GM13976 (cell line): ENCODE results near the gene SIDT2.

Experiments used
- DNase-seq: peaks from one replicate; pipeline ENCODE4 v3.0.0; 2012; ENCODE audit warnings: low spot score
- in situ Hi-C: fragments of 300-500 bp; cut with MboI; formaldehyde crosslinking; loops from one replicate; pipeline ENCODE4 v1.12.0; 2022; ENCODE audit warnings: low sequenced_read_pairs, mixed read lengths, inconsistent platforms; ENCODE audit not compliant: unreplicated experiment
- TF ChIP-seq, protein P1 (sequence below): IDR thresholded peaks from 2 replicates; pipeline ENCODE4 v1.5.1; 2012; ENCODE audit warnings: borderline replicate concordance, mild to moderate bottlenecking; ENCODE audit not compliant: insufficient read depth; ENCODE audit errors: extremely low read depth, missing control alignments, control extremely low read depth

The SIDT2 gene

DNA sequence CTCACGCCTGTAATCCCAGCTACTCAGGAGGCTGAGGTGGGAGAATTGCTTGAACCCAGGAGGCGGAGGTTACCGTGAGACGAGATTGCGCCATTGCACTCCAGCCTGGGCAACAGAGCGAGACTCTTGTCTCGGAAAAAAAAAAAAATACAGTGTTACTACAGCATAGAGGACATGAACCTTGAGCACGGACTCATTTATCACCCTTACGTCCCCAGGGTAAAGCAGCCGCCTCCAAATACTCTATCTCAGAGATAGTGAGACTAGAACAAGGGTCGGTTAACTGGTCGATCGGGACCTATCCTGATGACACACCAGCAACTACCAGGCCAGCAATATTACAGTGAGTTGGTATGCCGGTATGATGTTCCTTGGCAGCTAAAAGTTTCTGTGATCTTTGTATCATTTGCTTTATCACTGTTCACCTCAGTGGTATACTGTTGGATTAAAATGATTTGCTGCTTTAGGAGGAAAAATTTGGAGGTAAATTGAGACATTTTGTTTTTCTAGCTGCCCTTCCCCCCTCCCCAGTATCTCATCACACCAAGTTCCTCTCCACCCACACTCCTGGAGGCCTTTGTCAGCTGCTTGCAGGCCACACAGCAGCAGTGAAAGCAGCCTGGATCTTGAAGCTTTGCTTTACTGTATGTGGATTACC lies 7.0 kb upstream of the SIDT2 start:
- in situ Hi-C loops, result no loop called here
- DNase-seq, result no peak
- TF ChIP-seq, protein P1, sequence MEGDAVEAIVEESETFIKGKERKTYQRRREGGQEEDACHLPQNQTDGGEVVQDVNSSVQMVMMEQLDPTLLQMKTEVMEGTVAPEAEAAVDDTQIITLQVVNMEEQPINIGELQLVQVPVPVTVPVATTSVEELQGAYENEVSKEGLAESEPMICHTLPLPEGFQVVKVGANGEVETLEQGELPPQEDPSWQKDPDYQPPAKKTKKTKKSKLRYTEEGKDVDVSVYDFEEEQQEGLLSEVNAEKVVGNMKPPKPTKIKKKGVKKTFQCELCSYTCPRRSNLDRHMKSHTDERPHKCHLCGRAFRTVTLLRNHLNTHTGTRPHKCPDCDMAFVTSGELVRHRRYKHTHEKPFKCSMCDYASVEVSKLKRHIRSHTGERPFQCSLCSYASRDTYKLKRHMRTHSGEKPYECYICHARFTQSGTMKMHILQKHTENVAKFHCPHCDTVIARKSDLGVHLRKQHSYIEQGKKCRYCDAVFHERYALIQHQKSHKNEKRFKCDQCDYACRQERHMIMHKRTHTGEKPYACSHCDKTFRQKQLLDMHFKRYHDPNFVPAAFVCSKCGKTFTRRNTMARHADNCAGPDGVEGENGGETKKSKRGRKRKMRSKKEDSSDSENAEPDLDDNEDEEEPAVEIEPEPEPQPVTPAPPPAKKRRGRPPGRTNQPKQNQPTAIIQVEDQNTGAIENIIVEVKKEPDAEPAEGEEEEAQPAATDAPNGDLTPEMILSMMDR, result no peak

GRCh38 chr11:117172724-117173421 lies 5.7 kb upstream of the SIDT2 start:
- no peak for DNase-seq
- TF ChIP-seq, protein P1, result no peak
- in situ Hi-C loops, result no loop called here

DNA sequence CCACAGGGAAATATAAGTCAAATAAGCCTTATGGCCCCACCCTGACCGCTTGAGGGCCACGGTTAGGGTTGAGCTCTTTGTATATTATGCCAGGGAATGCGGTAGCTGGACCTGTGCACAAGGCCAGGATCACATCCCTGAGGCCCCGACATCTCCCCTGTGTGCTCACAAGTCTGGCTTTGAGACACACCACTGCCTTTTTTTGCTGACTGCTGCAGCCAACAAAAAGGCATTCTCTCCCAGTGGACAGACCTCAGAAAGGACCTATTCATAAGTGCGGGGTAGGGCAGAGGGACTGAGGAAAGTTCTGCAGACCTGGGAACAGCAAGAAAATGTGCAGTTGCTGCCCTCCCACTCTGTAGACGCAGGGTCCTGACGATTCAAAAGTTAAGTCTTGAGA lies 3.4 kb upstream of the SIDT2 start:
- TF ChIP-seq, protein P1, result no peak
- in situ Hi-C loops, result no loop called here
- DNase-seq, result no peak

- no peak for DNase-seq
- in situ Hi-C loops, result no loop called here
Measured at GRCh38 chr11:117175781-117176180, 2.8 kb upstream of the SIDT2 start.

DNA sequence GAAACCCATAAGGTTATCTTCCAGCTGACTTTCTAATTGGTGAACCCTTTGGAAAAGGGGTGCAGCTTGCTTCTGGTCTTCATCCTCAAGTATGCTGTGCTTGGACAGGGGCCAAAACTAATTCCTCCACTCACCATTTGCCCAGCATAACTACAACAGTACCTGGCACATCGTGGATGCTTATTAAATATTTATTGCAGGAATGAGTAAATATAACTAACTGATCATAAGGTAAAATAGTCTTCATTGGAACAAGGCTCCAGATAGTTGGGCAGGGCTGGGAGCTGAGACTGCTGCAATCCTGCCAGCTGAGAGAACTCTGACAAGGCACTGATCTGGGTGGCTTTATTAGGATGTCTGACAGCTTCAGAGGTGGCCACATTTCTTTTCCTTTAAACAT lies 2.4 kb upstream of the SIDT2 start:
- TF ChIP-seq, protein P1, result no peak
- no peak for DNase-seq
- in situ Hi-C loops, result no loop called here

More at GRCh38 chr11:117175781-117176180, 2.8 kb upstream of the SIDT2 start:
- TF ChIP-seq, protein P1, result no peak

GRCh38 chr11:117177534-117178209 lies 871 bp upstream of the SIDT2 start:
- DNase-seq, result no peak
- TF ChIP-seq, protein P1, result no peak
- in situ Hi-C loops, result no loop called here
